Epithelial cell of esophagus (primary cell): ENCODE data around the gene LINGO1.

ENCODE experiments used
- DNase-seq: peaks from one replicate; pipeline ENCODE4 v3.0.0; 2010; ENCODE audit warnings: low read depth
- H3K4me3 ChIP-seq: 2 replicates; pipeline ENCODE4 v1.5.1; 2011; ENCODE audit warnings: mild to moderate bottlenecking, low read length, control low read depth
- CTCF ChIP-seq: IDR thresholded peaks from 2 replicates; pipeline ENCODE4 v1.5.1; 2011; ENCODE audit warnings: low read depth, mild to moderate bottlenecking, low read length, control low read depth, inconsistent platforms; ENCODE audit not compliant: insufficient read depth; ENCODE audit errors: missing control alignments

Gene LINGO1

GRCh38 chr15:77606142-77607034 lies 26.3 kb downstream of the LINGO1 start:
- H3K4me3 ChIP-seq = no peak overlapping the region
- no peak for TF ChIP-seq CTCF
- no peak for DNase-seq

- H3K4me3 ChIP-seq = no peak overlapping the region
- DNase-seq = no peak
- no peak for TF ChIP-seq CTCF
Observed at GRCh38 chr15:77605547-77605946, 27.2 kb downstream of the LINGO1 start.

GRCh38 chr15:77604973-77605372 lies 27.7 kb downstream of the LINGO1 start:
- no peak overlapping the region for H3K4me3 ChIP-seq
- no peak for TF ChIP-seq CTCF
- DNase-seq = no peak

GRCh38 chr15:77603611-77604336 lies 28.9 kb downstream of the LINGO1 start:
- TF ChIP-seq CTCF = no peak
- no peak for DNase-seq
- H3K4me3 ChIP-seq = no peak overlapping the region

GRCh38 chr15:77602800-77603199 lies 29.9 kb downstream of the LINGO1 start:
- no peak for TF ChIP-seq CTCF
- no peak overlapping the region for H3K4me3 ChIP-seq
- DNase-seq = no peak

GRCh38 chr15:77599899-77600298 lies 32.8 kb downstream of the LINGO1 start:
- no peak for TF ChIP-seq CTCF
- DNase-seq = peak; percentile 11
- no peak overlapping the region for H3K4me3 ChIP-seq
